Ovary (tissue), 9 donors: ENCODE data around the gene ZIC2. TPM values are rescaled to one million over a fixed set of nuclear protein-coding genes. Genes with fewer than 3 reads are reported as not detected.
A peak's percentile ranks its signal among the peaks of the same experiment; 100 is the strongest.

ENCODE experiments used
- DNase-seq, 5 donors: peaks; one replicate each; pipeline ENCODE4 v3.0.0-alpha.2; 2019 to 2020
- H3K27ac ChIP-seq, 2 donors: fragments of 200-600 bp; one replicate each; pipeline versions ENCODE4 v1.5.1 to v1.8.0; 2019 to 2022
- H3K27me3 ChIP-seq: fragments of 200-600 bp; one replicate; pipeline ENCODE4 v1.8.0; 2022
- H3K36me3 ChIP-seq: fragments of 200-600 bp; sonication (generic); one replicate; pipeline ENCODE4 v1.5.1; 2019
- H3K4me1 ChIP-seq: one replicate; pipeline ENCODE4 v1.8.1; 2013; ENCODE audit warnings: mild to moderate bottlenecking, moderate library complexity; ENCODE audit not compliant: insufficient read depth
- H3K4me3 ChIP-seq: fragments of 200-600 bp; sonication (generic); one replicate; pipeline ENCODE4 v1.5.1; 2017
- H3K9me3 ChIP-seq, 2 donors: fragments of 200-600 bp in 1 of 2; sonication (generic) in 1 of 2; one replicate each; pipeline versions ENCODE4 v1.5.1 to v1.8.1; 2013 to 2019; ENCODE audit warnings: mild to moderate bottlenecking in 1 of 2, moderate library complexity in 1 of 2
- EP300 ChIP-seq: sonication (generic); formaldehyde crosslinking; IDR thresholded peaks from one replicate; pipeline ENCODE4 v1.6.1; 2017; ENCODE audit warnings: antibody characterized with exemption
- POLR2A ChIP-seq: fragments of 450-650 bp; IDR thresholded peaks from one replicate; pipeline ENCODE4 v1.6.1; 2017; ENCODE audit warnings: antibody characterized with exemption, mild to moderate bottlenecking, moderate library complexity
- WGBS, 3 donors: extraction: QIAGEN DNeasy Blood & Tissue Kit in 1 of 3; methylation state at CpG; one replicate each; pipeline versions ENCODE4 v1.1.5 to v1.1.7; 2013 to 2017; 5-methylcytosine and 5-hydroxymethylcytosine counted together
- intact Hi-C, 4 donors: fragments of 100-400 bp; cut with DNase I; formaldehyde crosslinking; loops; one replicate each; pipeline versions ENCODE4 v1.11.0 to v1.15.1; 2022 to 2023
- polyA plus RNA-seq, 2 donors: library from polyadenylated mRNA; stranded (reverse); fragments of 200-250 nt in 1 of 2; fragments of 350-450 nt in 1 of 2; fragmentation: Illumina TruSeq in 1 of 2; extraction: RNeasy Lipid Tissue Mini Kit (QIAGEN cat#74804) in 1 of 2; gene quantifications; one replicate each; pipeline ENCODE4 v1.2.3, GENCODE V29; 2013 to 2014
- total RNA-seq, 7 donors: library from RNA; depleted of rRNA in 2 of 7; stranded (reverse); fragments of >200 nt in 2 of 7; fragmentation: NEBNext Ultra II Directional in 3 of 7; extraction: Animal tissue kit (Norgen Biotek cat#: 25700) in 3 of 7; gene quantifications; one replicate each; pipeline versions ENCODE4 v1.1.0 to v1.2.4, GENCODE V29; 2016 to 2023
- TF ChIP-seq, protein P1 (sequence below), 3 donors: fragments of 450-650 bp in 2 of 3; fragments of 200-600 bp in 1 of 3; IDR thresholded peaks; one replicate each; pipeline versions ENCODE4 v1.5.1 to v1.8.0; 2016 to 2022; ENCODE audit warnings: antibody characterized with exemption in 3 of 3, mild to moderate bottlenecking in 1 of 3
- donor health status: DM: no; HTN: no; CAD: no; lungs with moderate emphysema.
- donor health status: DM: no; HTN: no; CAD: no.
- donor health status: Bipolar disorder and iron deficiency.
- donor health status: DM: yes; HTN: yes; CAD: no.
- donor health status: DM: no; HTN: no; CAD: no.
- donor health status: DM: yes; HTN: yes; CAD: no.

The ZIC2 gene
- total and polyA plus RNA-seq, 9 donors: 0.02 to 0.36 (median 0.07) TPM; not detected in 6

DNA sequence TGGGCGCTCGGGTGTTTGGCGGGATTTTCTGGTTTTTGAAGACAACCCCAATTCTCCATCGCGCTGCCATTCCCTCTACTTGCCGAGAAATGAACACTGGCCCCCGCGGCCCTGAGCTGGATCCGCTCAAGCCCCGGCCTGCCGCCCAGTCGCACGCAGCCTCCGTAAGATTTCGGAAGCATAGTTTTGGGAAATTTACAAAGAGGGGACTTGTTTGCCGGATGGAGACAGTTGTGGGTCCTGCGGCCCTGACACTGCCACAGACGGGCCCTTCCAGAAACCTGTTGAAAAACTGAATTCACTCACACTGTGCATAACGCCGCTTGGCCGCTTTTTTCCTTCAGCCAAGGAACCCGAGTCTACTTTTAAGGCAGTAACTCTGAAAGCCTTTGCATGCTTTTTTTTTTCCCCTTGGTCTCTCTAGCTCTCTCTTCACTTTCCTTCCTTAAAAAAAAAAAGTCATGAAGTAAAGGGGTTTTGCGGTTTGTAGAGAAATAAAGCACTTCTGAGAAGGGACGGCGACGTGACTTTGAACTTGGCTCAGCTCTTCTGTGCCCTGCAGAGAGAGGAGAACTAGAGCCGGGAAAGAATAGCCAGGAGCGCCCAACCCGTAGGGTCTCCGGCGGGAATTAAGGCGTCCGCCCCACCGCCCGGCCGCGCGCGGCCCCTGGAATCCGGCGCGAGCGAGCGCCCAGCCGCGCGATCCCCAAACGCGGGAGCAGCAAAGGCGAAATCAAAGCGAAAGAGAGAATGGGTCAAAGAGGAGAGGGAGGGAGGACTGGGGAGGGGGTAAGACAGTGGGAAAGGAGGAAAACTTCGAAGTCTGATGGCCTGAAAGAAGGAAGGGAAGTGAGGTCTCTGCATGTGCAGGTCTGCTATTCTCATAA lies 3.4 kb upstream of the ZIC2 start:
- no peak overlapping the region for H3K4me3 ChIP-seq
- WGBS, 3 donors: 19 to 21% (median 20%) methylated on average over 52 of the region's 52 CpGs
- TF ChIP-seq, protein P1, sequence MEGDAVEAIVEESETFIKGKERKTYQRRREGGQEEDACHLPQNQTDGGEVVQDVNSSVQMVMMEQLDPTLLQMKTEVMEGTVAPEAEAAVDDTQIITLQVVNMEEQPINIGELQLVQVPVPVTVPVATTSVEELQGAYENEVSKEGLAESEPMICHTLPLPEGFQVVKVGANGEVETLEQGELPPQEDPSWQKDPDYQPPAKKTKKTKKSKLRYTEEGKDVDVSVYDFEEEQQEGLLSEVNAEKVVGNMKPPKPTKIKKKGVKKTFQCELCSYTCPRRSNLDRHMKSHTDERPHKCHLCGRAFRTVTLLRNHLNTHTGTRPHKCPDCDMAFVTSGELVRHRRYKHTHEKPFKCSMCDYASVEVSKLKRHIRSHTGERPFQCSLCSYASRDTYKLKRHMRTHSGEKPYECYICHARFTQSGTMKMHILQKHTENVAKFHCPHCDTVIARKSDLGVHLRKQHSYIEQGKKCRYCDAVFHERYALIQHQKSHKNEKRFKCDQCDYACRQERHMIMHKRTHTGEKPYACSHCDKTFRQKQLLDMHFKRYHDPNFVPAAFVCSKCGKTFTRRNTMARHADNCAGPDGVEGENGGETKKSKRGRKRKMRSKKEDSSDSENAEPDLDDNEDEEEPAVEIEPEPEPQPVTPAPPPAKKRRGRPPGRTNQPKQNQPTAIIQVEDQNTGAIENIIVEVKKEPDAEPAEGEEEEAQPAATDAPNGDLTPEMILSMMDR (IDR thresholded peaks at IDR 0.05): no peak
- TF ChIP-seq POLR2A (no peak), EP300 (no peak)
- H3K27me3 ChIP-seq: peaks cover under 1% of the 10 kb centered on the region
- peaks cover 0 to 13% of the 10 kb centered on the region in 2 donors for H3K9me3 ChIP-seq
- no peak overlapping the region for H3K27ac ChIP-seq
- H3K36me3 ChIP-seq: no peaks in the 10 kb centered on the region
- DNase-seq: no peak
- peaks cover 13% of the 10 kb centered on the region for H3K4me1 ChIP-seq
- intact Hi-C loops: loop anchor here in 1 of 4 donors (5.0 kb wide), 1 partner anchor 254 kb away; no protein-coding TSS in a partner anchor

DNA sequence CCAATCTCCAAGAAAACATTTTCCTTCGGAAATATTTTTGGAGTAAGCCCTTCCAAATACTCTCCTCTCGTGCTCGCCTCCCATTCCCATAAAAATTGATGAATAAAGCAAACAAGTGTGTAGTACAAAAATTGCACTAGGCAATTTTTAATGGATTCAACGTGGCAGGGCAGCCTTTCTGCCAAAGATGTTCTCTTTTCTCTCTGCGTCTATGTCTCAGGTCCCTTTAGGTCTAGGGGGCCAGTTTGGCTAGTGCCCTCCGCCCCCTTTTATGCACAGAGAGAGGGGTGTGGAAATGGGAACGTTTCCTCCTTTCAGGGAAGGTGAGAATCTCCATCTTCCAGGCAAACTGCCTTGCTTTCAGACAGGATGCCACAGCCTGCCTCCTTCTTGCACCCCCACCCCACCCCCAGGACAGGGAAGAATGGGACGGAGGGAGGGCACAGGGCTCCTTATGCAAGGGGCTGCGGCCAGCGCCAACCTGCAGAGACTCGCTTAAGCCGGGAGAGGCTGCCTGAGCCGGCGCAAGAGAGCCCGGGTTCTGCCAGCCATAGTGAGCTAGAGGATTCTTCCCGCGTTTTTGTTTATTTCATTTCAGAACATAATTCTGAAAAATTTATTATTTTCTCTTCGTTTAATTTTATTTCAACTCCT lies 2.7 kb upstream of the ZIC2 start:
- no peaks in the 10 kb centered on the region for H3K36me3 ChIP-seq
- no peak overlapping the region for H3K4me3 ChIP-seq
- 4 to 6% (median 4%) methylated on average over 18 of the region's 18 CpGs for WGBS, 3 donors
- DNase-seq: no peak
- intact Hi-C loops: loop anchor here in 1 of 4 donors (5.0 kb wide), 1 partner anchor 253 kb away; no protein-coding TSS in a partner anchor
- H3K27me3 ChIP-seq: peaks cover 3% of the 10 kb centered on the region
- no peak overlapping the region for H3K27ac ChIP-seq
- no peak for TF ChIP-seq POLR2A
- TF ChIP-seq, protein P1 (IDR thresholded peaks at IDR 0.05): no peak
- TF ChIP-seq EP300: no peak
- H3K4me1 ChIP-seq: peaks cover 13% of the 10 kb centered on the region
- peaks cover 0 to 13% of the 10 kb centered on the region in 2 donors for H3K9me3 ChIP-seq

DNA sequence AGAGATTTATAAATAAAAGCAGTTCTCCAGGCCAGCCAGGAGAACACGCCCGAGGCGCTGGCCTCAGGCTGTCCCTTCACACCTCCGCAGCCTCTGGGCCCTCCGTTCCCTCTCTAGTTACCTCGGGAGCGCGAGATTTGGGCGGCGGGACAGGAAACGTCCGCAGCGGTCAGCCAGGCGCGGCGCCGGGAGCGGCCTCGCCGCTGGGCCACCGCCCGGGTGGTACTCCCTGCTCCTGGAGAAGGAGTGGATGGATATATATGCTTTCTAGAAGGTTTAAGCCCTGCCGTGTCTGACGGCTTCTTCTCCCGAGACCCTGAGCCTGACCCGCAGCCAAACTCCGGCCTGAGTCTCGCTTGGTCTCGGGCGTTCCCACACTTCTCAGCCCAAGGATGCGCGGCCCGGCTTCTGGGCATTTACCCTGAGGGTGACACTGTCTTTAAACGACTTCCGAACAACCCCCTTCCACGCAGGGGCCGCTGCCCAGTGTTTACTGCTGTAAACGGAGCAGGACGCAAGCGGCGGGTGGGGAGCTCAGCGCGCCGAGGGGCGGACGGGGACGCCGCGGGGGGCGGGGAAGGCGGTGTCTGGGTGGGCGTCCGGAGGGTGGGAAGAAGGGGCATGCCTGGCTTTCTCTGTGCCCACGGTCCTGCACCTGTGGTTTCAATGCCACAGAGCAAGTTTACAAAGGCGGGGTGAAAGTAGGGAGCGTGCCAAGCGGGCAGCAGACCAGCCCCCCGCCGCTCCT lies 2.0 kb upstream of the ZIC2 start:
- peak overlapping the region; percentile 39 for H3K4me3 ChIP-seq
- TF ChIP-seq, protein P1 (IDR thresholded peaks at IDR 0.05): no peak
- TF ChIP-seq POLR2A: no peak
- no peak for TF ChIP-seq EP300
- peaks cover 13% of the 10 kb centered on the region for H3K4me1 ChIP-seq
- no peaks in the 10 kb centered on the region for H3K36me3 ChIP-seq
- H3K27ac ChIP-seq: no peak overlapping the region
- 3 to 5% (median 4%) methylated on average over 55 to 59 of the region's 59 CpGs for WGBS, 3 donors
- peaks cover 3% of the 10 kb centered on the region for H3K27me3 ChIP-seq
- intact Hi-C loops: loop anchor here in 1 of 4 donors (5.0 kb wide), 1 partner anchor 253 kb away; no protein-coding TSS in a partner anchor
- DNase-seq: peak in 1 of 5 donors; percentile 20
- H3K9me3 ChIP-seq: peaks cover 0 to 13% of the 10 kb centered on the region in 2 donors
